Mesenteric fat pad (tissue), 1 donor: ENCODE measurements around the gene ZNF653. TPM values are rescaled to one million over a fixed set of nuclear protein-coding genes. Genes with fewer than 3 reads are reported as not detected.
"Not testable (repeated sequence)": the region's sequence is repeated elsewhere in the genome, so short reads cannot be mapped to it uniquely, and the experiment has no call there.

Source experiments
- DNase-seq: peaks from one replicate; pipeline ENCODE4 v3.0.0-alpha.2; 2020; ENCODE audit warnings: low spot score
- microRNA-seq: library from miRNA; unstranded; fragments of <30 nt; microRNA quantifications from one replicate; pipeline ENCODE4 v1.2.0, GENCODE V29; 2020; ENCODE audit warnings: borderline number of aligned reads
- total RNA-seq: library from RNA; stranded (reverse); fragmentation: NEBNext Ultra II Directional; extraction: Animal tissue kit (Norgen Biotek cat#: 25700); gene quantifications from one replicate; pipeline ENCODE4 v1.2.1, GENCODE V29; 2021
- donor health status: DM: yes; HTN: yes; CAD: no.

Gene ZNF653
- total RNA-seq, 1 donor from 2014 or later: 8.6 TPM

DNA sequence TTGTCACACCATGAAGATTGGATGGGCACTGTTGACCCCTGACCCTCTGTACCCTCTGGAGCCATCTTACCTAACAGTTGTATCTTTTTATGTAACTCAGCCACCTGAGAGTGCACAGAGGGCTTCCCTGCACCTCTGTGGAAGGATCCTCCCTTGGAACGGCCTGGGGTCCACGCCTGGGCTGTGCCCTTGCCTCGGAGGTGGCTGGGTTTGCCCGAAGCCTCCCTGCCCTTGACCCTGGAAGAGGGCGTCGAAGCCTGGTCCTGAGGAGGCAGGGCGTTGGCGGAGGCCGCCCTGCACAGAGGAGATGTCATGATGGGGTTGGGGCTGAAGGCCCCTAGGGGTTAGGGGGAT is 71.0 kb downstream of the ZNF653 start:
- DNase-seq: no peak

DNA sequence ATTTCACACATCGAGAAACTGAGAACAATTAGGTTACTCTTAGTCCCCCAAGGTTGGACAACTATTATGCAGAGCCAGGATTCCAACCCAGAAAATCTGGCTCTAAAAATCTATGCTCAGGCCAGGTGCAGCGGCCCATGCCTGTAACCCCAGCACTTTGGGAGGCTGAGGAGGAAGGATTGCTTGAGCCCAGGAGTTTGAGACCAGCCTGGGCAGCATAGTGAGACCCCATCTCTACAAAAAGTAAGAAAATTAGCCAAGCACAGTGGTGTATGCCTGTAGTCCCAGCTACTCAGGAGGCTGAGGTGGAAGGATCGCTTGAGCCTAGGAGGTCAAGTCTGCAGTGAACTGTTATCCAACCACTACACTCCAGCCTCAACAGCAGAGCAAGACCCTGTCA is 72.1 kb downstream of the ZNF653 start:
- not testable (repeated sequence) for DNase-seq

Small RNA genes within 50 kb of the gene (microRNA-seq; reads per million reads assigned to microRNA genes)
- not detected for gene MIR7974

Other genes with a start within 250 kb of the ZNF653 start
- 119 TPM for gene DOCK6, start 243.3 kb downstream of the ZNF653 start, total RNA-seq
- gene TSPAN16, start 209.7 kb downstream of the ZNF653 start, total RNA-seq: not detected
- gene RAB3D, start 166.2 kb downstream of the ZNF653 start, total RNA-seq: 21.7 TPM
- gene TMEM205, start 159.6 kb downstream of the ZNF653 start, total RNA-seq: 54.3 TPM
- gene CCDC159, start 159.3 kb downstream of the ZNF653 start, total RNA-seq: 16.4 TPM
- gene PLPPR2, start 150.4 kb downstream of the ZNF653 start, total RNA-seq: 26.0 TPM
- gene SWSAP1, start 131.2 kb downstream of the ZNF653 start, total RNA-seq: 1.2 TPM
- 9.6 TPM for gene EPOR, start 121.5 kb downstream of the ZNF653 start, total RNA-seq
- 18.8 TPM for gene RGL3, start 86.5 kb downstream of the ZNF653 start, total RNA-seq
- gene ODAD3, start 70.7 kb downstream of the ZNF653 start, total RNA-seq: 0.35 TPM
- gene PRKCSH, start 70.2 kb downstream of the ZNF653 start, total RNA-seq: 199 TPM
- gene ELAVL3, start 24.8 kb downstream of the ZNF653 start, total RNA-seq: not detected
- 28.4 TPM for gene ECSIT, start 23.3 kb upstream of the ZNF653 start, total RNA-seq
- 21.8 TPM for gene CNN1, start 33.0 kb upstream of the ZNF653 start, total RNA-seq
- 35.0 TPM for gene ELOF1, start 53.4 kb upstream of the ZNF653 start, total RNA-seq
- gene ACP5, start 71.8 kb upstream of the ZNF653 start, total RNA-seq: 35.0 TPM
- gene ZNF627, start 91.6 kb upstream of the ZNF653 start, total RNA-seq: 5.4 TPM
- gene ZNF823, start 233.1 kb upstream of the ZNF653 start, total RNA-seq: 6.8 TPM